H7 (cell line): Measurements from ENCODE around the gene CCDC169. TPM values are rescaled to one million over a fixed set of nuclear protein-coding genes. Genes with fewer than 3 reads are reported as not detected.
A peak's percentile ranks its signal among the peaks of the same experiment; 100 is the strongest.

Experiments
- DNase-seq: peaks from one replicate; pipeline ENCODE4 v3.0.0; 2012
- H3K27me3 ChIP-seq: 2 replicates; pipeline ENCODE4 v1.6.0; 2011; ENCODE audit warnings: mild to moderate bottlenecking, low read length; ENCODE audit not compliant: control insufficient read depth, insufficient read depth
- H3K36me3 ChIP-seq: replicated peaks from 2 replicates; pipeline ENCODE4 v1.5.1; 2011; ENCODE audit warnings: low read length; ENCODE audit not compliant: control insufficient read depth, insufficient read depth
- H3K4me3 ChIP-seq: 2 replicates; pipeline ENCODE4 v1.5.1; 2011; ENCODE audit warnings: low read depth, mild to moderate bottlenecking, control low read depth, low read length, moderate library complexity; ENCODE audit not compliant: insufficient read depth
- total RNA-seq: library from RNA; depleted of rRNA; stranded (reverse); fragments of >200 nt; shearing (Covaris generic); gene quantifications from 2 replicates; pipeline ENCODE4 v1.2.3, GENCODE V29; 2014

Gene CCDC169
- total RNA-seq, 1 experiment from 2014 or later = 19.9 TPM

DNA sequence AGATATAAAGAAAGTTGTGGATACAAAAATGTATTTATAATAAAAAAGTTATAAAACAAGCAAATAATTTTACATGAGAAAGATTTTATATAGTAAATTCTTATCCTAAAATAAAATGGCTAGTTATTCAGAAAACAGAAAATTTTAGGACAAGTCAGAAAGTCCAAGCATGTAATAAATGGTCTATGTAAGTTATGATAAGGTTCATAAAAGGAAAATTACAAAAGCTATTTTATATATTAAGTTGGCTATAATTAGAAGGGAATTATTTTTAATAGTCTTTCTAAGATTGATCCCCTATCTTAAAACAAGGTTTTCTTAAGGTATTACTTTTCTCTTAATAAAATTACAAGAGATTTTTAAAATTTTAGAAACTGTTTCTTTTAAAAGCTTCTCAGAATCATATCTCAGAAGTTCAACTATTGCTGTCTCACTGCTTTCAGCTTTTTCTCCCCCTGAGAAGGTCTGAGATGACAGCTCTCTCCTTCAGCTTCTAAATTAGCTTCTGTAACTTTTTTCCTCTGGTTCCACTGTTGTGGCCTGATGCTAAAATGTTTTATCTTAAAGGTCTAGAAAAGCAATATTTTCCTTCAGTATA lies 8.7 kb downstream of the CCDC169 start:
- no peak for DNase-seq
- H3K27me3 ChIP-seq = no peaks in the 10 kb centered on the region
- peaks cover 6% of the 10 kb centered on the region for H3K36me3 ChIP-seq
- no peak overlapping the region for H3K4me3 ChIP-seq

DNA sequence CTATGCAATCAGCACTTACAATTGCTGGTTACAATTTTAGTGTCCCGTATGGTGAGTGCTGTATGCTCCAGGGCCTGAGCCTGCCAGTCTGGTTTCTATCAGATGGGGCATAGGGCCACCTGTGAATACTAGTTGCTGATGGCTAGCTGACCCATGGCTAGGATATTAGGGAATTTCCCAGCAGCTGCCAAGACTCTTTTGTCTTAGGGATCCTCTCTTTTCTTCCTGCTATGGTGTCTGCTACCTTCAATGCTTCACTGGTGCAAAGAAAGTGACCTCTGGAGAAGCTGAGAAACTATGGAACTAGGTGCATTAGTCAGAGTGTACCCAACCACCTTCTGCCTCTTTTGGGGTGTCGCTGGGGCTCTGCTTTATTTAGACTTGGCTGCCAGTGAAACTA lies 11.6 kb downstream of the CCDC169 start:
- H3K36me3 ChIP-seq = peaks cover 2% of the 10 kb centered on the region; the same call in 1 of the 2 replicates
- DNase-seq = no peak
- H3K27me3 ChIP-seq = no peaks in the 10 kb centered on the region
- H3K4me3 ChIP-seq = no peak overlapping the region

DNA sequence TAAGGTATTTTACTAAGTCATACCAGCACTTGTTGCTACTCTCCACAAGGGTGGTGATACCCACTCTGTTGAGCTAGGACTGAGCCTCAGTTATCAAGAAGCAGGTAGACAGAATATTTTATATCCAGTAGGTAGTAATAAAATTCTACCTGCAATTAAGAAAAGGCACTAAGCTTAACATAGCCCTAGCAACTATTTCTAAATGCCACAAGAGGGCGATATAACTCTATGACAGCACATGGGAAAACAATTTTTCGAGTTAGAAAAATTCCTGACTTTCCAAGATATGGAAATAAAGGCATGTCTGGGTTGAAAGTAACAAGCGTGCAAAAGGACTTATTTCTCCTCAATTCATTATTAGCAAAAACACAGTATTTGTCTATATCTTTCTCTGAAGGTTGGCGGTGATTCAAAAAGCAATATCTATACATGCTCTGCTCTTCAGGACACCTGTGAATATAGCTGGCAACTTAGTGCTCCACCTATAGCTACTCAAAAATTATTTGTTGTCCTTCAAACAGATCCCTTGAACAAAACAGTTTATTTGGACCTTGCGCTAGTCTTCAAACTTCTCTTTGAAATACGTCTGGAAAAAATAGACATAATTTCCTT lies 14.7 kb downstream of the CCDC169 start:
- peaks cover 3% of the 10 kb centered on the region for H3K36me3 ChIP-seq
- H3K4me3 ChIP-seq = no peak overlapping the region
- H3K27me3 ChIP-seq = no peaks in the 10 kb centered on the region
- DNase-seq = peak; percentile 24

GRCh38 chr13:36275190-36276002 lies 22.2 kb downstream of the CCDC169 start:
- no peak for DNase-seq
- peaks cover 3% of the 10 kb centered on the region for H3K36me3 ChIP-seq
- H3K4me3 ChIP-seq = no peak overlapping the region
- no peaks in the 10 kb centered on the region for H3K27me3 ChIP-seq

GRCh38 chr13:36273431-36273830 lies 24.2 kb downstream of the CCDC169 start:
- no peaks in the 10 kb centered on the region for H3K27me3 ChIP-seq
- DNase-seq = no peak

GRCh38 chr13:36261976-36262375 lies 35.6 kb downstream of the CCDC169 start:
- DNase-seq = no peak
- no peak overlapping the region for H3K4me3 ChIP-seq
- H3K36me3 ChIP-seq = peaks cover 2% of the 10 kb centered on the region
- no peaks in the 10 kb centered on the region for H3K27me3 ChIP-seq

More at GRCh38 chr13:36273431-36273830, 24.2 kb downstream of the CCDC169 start:
- no peak overlapping the region for H3K4me3 ChIP-seq
- peaks cover 3% of the 10 kb centered on the region; the same call in 1 of the 2 replicates for H3K36me3 ChIP-seq

GRCh38 chr13:36261011-36261410 lies 36.6 kb downstream of the CCDC169 start:
- Histone ChIP-seq H3K27me3 (no peaks in the 10 kb centered on the region), H3K4me3 (no peak overlapping the region), H3K36me3 (no peaks in the 10 kb centered on the region)
- DNase-seq = no peak

DNA sequence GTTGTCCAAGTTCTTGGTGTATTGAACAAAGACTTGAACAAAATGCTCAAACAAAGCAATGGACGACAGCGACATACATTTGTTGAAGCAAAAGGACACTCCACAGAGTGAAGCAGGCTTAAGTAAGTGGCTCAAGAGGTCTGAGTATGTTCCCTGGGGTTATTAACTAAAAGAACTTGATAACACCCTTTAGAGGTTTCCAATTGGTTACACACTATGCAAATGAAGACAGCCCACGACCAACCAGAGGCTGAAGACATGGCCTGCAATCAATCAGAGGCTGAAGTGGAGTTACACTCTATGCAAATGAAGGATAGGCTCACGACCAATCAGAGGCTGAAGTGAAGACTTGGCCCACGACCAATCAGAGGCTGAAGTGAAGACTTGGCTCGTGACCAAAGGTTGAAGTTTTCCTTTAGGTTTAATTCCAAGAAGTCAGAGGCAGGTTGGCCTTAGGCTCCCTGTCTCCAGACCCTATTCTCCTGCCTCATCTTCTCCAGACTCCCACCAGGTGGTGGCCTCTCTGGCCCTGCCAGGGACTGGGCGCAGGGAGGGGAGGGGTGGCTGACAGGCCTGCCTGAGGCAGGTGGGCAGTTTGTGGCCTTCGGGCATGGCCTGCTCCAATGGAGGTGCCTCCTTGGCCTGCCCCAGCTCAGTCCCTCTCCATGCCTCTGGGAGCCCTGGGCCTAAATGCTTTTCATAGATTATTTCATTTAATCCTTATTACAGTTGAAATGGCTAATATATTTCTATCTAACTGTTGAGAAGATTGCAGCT lies 38.1 kb downstream of the CCDC169 start:
- H3K4me3 ChIP-seq = no peak overlapping the region
- DNase-seq = no peak

GRCh38 chr13:36258831-36259230 lies 38.8 kb downstream of the CCDC169 start:
- peak; percentile 26 for DNase-seq

More for the DNA sequence above, 38.1 kb downstream of the CCDC169 start:
- Histone ChIP-seq H3K36me3 (no peaks in the 10 kb centered on the region), H3K27me3 (no peaks in the 10 kb centered on the region)

DNA sequence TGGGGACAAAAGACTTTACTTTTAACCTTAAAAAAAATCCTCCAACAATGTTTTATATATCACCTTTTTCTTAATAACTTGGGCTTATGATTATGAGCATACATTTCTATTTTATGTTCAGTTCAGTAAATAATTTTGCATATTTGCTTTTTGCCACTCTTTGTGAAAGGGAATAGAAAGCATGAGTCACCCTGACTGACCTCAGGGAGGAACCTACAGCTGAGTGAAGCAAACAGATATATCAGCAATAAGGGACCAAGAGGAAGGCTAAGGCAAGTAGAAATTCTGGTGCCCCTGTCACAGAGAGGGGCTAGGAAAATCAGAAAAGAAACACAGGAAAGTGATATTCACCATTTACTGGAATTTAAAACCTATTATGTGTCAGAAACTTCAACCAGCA lies 46.1 kb downstream of the CCDC169 start:
- no peaks in the 10 kb centered on the region for H3K27me3 ChIP-seq
- H3K4me3 ChIP-seq = no peak overlapping the region
- no peak for DNase-seq
- peaks cover 5% of the 10 kb centered on the region for H3K36me3 ChIP-seq

More at GRCh38 chr13:36258831-36259230, 38.8 kb downstream of the CCDC169 start:
- no peak overlapping the region for H3K4me3 ChIP-seq
- no peaks in the 10 kb centered on the region for H3K36me3 ChIP-seq
- no peaks in the 10 kb centered on the region for H3K27me3 ChIP-seq

DNA sequence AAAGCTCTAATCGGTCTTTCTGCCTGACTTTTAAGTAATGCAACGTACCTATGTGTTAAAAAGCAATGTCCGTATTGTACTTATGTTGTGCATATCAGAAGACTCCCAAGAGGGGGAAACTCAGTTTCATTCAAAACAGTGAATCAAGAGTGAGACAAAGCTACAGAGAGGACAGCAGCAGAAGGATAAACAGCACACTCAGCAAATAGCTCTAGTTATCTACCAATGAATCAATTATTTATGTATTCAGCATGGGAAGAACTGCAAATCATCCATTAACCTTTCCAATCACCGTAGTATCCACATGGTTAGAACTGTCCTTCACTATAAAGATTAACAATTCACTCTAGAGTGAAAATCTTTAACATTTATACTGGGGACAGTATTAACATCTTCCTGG lies 46.6 kb downstream of the CCDC169 start:
- no peak for DNase-seq
- Histone ChIP-seq H3K4me3 (no peak overlapping the region), H3K27me3 (no peaks in the 10 kb centered on the region), H3K36me3 (peaks cover 6% of the 10 kb centered on the region)

DNA sequence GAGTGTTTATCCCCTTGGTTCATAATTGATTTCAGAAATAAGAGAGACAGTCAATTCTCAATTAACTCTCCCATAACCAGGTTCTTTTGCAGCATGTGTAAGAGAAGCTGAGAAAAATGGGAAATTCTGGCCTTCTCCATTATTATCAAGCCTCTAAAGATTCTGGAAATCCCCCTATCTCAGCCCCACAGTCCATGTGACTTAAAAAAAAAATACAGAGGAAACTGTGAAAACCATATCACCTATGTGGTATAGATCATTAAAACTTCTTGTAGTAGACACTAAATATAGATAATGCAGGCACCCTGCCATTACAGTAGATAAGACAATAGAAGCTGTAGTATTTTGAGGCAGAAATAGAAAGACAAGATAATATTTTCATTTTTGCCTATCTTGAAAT lies 48.9 kb downstream of the CCDC169 start:
- no peak for DNase-seq
- Histone ChIP-seq H3K27me3 (no peaks in the 10 kb centered on the region), H3K4me3 (no peak overlapping the region), H3K36me3 (peaks cover 6% of the 10 kb centered on the region)

DNA sequence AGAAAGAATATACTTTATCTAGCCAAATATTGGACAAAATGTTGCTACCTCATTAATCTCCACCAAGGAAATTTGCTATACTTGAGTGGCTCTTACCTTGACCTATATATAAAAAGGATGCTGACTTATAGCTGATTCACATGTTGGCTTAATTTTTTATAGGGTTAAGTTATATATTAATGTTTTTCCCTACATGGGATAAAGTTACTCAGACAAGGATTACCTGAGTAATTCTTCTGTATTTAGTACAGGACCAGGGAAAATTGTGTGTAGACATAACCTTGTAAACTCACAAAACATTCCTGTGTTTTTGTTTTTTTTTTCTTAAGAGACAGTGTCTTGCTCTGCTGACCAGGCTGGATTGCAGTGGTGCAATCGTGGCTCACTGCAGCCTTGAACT lies 52.6 kb downstream of the CCDC169 start:
- no peak overlapping the region for H3K4me3 ChIP-seq
- H3K36me3 ChIP-seq = peaks cover 6% of the 10 kb centered on the region
- DNase-seq = no peak
- no peaks in the 10 kb centered on the region for H3K27me3 ChIP-seq

DNA sequence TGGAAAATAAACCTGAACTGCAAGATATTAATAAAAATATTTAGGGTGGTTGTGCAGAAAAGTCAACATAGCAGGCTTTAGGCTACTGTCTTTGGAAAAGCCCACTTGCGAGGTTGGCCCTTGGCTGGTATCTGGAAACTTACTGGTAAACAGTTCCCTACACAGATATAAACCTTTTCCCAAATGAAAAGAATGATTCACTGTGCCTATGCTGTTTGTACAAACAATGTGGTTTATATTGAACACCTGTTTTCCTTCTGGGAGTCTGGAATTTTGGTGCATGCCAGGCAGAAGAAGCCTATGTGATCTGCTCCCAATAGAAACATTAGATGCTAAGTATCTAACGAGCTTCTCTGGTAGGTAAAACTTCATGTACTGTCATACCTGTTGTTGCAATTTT lies 53.5 kb downstream of the CCDC169 start:
- no peak for DNase-seq
- no peak overlapping the region for H3K4me3 ChIP-seq
- H3K36me3 ChIP-seq = peaks cover 6% of the 10 kb centered on the region
- no peaks in the 10 kb centered on the region for H3K27me3 ChIP-seq
